GM12873 (cell line): Measurements from ENCODE around the gene SIGLECL1.

ENCODE experiments used
- CTCF ChIP-seq: IDR thresholded peaks from 2 replicates; pipeline ENCODE4 v1.5.1; 2012; ENCODE audit warnings: low read depth, mild to moderate bottlenecking, moderate library complexity, low read length, control low read depth; ENCODE audit not compliant: insufficient read depth; ENCODE audit errors: missing control alignments

Gene SIGLECL1

GRCh38 chr19:51271067-51271466 is 20.2 kb downstream of the SIGLECL1 start:
- TF ChIP-seq CTCF = no peak

- no peak for TF ChIP-seq CTCF
Measured at GRCh38 chr19:51272183-51272810, 21.4 kb downstream of the SIGLECL1 start.

- TF ChIP-seq CTCF = no peak
Measured at GRCh38 chr19:51274049-51274770, 23.3 kb downstream of the SIGLECL1 start.

- no peak for TF ChIP-seq CTCF
Measured at GRCh38 chr19:51277112-51277511, 26.2 kb downstream of the SIGLECL1 start.

- TF ChIP-seq CTCF = no peak
Measured at GRCh38 chr19:51282335-51282734, 31.5 kb downstream of the SIGLECL1 start.

- TF ChIP-seq CTCF = no peak
Measured at GRCh38 chr19:51285682-51286081, 34.8 kb downstream of the SIGLECL1 start.

- TF ChIP-seq CTCF = no peak
Measured at GRCh38 chr19:51289635-51290034, 38.8 kb downstream of the SIGLECL1 start.
